ENCODE results near the gene DCC.

DNA sequence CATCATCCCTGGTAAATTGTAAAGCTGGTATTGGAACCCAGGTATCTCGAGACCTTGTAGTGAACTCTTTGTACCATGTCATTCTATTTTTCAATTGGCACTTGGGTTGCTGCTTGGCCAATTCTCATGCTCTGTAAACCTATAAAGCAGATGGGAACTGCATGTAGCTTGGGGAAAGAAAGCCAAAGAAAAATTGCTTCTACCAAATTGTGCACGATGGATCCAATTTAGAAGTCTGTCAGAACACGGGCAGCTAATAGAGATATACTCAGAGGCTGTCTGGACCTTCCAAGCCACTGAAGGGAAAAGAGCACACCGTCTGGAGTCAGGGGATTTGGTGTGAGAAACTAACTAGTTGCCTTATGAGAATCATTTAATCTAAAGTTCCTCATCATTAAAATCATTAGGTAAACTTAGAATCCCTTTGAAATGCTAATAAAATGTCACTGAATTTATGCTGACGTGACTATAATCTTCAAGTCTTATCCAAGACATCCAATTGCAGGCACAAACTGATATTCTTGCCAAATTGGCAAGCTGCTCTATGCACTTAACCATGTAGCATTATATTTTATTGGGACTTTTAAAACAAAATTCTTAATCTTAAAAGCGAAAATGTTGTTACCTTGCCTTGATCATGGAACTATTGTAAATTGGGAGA lies 206.8 kb downstream of the DCC start:
- TF ChIP-seq, protein P1, sequence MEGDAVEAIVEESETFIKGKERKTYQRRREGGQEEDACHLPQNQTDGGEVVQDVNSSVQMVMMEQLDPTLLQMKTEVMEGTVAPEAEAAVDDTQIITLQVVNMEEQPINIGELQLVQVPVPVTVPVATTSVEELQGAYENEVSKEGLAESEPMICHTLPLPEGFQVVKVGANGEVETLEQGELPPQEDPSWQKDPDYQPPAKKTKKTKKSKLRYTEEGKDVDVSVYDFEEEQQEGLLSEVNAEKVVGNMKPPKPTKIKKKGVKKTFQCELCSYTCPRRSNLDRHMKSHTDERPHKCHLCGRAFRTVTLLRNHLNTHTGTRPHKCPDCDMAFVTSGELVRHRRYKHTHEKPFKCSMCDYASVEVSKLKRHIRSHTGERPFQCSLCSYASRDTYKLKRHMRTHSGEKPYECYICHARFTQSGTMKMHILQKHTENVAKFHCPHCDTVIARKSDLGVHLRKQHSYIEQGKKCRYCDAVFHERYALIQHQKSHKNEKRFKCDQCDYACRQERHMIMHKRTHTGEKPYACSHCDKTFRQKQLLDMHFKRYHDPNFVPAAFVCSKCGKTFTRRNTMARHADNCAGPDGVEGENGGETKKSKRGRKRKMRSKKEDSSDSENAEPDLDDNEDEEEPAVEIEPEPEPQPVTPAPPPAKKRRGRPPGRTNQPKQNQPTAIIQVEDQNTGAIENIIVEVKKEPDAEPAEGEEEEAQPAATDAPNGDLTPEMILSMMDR (conservative IDR thresholded peaks at IDR 0.05; ENCODE audit: low read depth in 2 of 2) = no peak
- TF ChIP-seq ZNF331 (CRISPR knock-in tag; IDR thresholded peaks at IDR 0.05; ENCODE audit: low read depth) = no peak
- TF ChIP-seq, protein P2, sequence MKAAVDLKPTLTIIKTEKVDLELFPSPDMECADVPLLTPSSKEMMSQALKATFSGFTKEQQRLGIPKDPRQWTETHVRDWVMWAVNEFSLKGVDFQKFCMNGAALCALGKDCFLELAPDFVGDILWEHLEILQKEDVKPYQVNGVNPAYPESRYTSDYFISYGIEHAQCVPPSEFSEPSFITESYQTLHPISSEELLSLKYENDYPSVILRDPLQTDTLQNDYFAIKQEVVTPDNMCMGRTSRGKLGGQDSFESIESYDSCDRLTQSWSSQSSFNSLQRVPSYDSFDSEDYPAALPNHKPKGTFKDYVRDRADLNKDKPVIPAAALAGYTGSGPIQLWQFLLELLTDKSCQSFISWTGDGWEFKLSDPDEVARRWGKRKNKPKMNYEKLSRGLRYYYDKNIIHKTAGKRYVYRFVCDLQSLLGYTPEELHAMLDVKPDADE (IDR thresholded peaks at IDR 0.05) = no peak
- no peak for TF ChIP-seq POLR2AphosphoS5 (IDR thresholded peaks at IDR 0.05; ENCODE audit: low read depth)

Measured in GM23338 (cell line).